22Rv1 (cell line): ENCODE measurements around the gene NET1.

Experiments
- ZFX ChIP-seq: fragments of 450-650 bp; IDR thresholded peaks from 2 replicates; pipeline ENCODE4 v1.6.1; 2017; ENCODE audit warnings: antibody characterized with exemption, borderline replicate concordance
- TF ChIP-seq, protein P1 (sequence below): fragments of 450-650 bp; IDR thresholded peaks from 2 replicates; pipeline ENCODE4 v1.5.1; 2017; ENCODE audit warnings: mild to moderate bottlenecking

DNA sequence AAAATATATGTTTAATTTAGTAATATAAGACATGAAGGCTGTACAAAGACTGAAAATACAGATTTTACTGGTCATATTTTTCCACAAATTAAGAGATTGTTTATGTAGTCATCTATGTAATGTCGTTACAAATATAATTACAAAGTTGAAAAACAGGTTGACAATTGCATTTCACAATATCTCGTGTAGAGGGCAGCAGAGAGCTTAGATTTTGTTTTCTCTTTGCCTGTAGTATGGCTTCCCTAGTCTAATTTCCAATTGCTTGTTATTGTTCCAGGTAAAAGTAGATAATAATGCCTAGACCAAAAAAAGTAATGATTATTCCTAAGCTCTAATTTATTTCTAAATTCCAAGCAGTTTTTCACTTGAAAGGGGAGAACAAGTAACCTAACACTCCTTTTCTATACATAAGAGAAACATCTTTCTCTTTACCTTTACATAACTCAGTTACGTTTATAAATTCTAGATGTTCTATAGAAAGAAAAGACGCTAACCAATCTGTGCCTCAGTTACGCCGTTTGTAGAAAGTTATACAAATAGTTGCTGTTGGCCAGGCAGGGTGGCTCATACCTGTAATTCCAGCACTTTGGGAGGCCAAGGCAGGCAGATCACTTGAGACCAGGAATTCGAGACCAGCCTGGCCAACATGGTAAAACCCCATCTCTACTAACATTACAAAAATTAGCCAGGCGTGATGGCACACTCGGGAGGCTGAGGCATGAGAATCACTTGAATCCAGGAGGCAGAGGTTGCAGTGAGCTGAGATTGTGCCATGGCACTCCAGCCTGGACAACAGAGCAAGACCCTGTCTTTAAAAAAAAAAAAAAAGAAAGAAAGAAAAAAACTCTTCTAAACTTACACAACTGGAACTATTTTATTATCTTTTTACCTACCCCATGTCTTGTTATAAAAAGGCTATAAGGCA lies 30.0 kb downstream of the NET1 start:
- TF ChIP-seq, protein P1, sequence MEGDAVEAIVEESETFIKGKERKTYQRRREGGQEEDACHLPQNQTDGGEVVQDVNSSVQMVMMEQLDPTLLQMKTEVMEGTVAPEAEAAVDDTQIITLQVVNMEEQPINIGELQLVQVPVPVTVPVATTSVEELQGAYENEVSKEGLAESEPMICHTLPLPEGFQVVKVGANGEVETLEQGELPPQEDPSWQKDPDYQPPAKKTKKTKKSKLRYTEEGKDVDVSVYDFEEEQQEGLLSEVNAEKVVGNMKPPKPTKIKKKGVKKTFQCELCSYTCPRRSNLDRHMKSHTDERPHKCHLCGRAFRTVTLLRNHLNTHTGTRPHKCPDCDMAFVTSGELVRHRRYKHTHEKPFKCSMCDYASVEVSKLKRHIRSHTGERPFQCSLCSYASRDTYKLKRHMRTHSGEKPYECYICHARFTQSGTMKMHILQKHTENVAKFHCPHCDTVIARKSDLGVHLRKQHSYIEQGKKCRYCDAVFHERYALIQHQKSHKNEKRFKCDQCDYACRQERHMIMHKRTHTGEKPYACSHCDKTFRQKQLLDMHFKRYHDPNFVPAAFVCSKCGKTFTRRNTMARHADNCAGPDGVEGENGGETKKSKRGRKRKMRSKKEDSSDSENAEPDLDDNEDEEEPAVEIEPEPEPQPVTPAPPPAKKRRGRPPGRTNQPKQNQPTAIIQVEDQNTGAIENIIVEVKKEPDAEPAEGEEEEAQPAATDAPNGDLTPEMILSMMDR, result peak; percentile 86
- TF ChIP-seq ZFX, result no peak
